ENCODE results near the gene GON4L.
"Not testable (repeated sequence)": the region's sequence is repeated elsewhere in the genome, so short reads cannot be mapped to it uniquely, and the experiment has no call there.

GON4L gene

GRCh38 chr1:155718524-155719115 lies 138.4 kb downstream of the GON4L start:
- not testable (repeated sequence) for H3K4me3 Mint-ChIP-seq, H3K27me3 Mint-ChIP-seq, H3K9me3 Mint-ChIP-seq, H3K27ac Mint-ChIP-seq, DNase-seq
- H3K36me3 Mint-ChIP-seq (ENCODE audit: low read depth) = peaks cover 89% of the 10 kb centered on the region
- H3K4me1 Mint-ChIP-seq (ENCODE audit: low read depth) = peaks cover 14% of the 10 kb centered on the region

GRCh38 chr1:155717041-155717440 lies 140.0 kb downstream of the GON4L start:
- peaks cover 93% of the 10 kb centered on the region for H3K36me3 Mint-ChIP-seq (ENCODE audit: low read depth)
- no peaks in the 10 kb centered on the region for H3K27me3 Mint-ChIP-seq
- no peak overlapping the region for H3K4me3 Mint-ChIP-seq
- peaks cover 14% of the 10 kb centered on the region for H3K4me1 Mint-ChIP-seq (ENCODE audit: low read depth)
- H3K27ac Mint-ChIP-seq = peak overlapping the region; percentile 35
- DNase-seq = no peak
- no peaks in the 10 kb centered on the region for H3K9me3 Mint-ChIP-seq

- H3K27me3 Mint-ChIP-seq = no peaks in the 10 kb centered on the region
Observed at GRCh38 chr1:155715777-155716176, 141.2 kb downstream of the GON4L start.

GRCh38 chr1:155715056-155715455 lies 142.0 kb downstream of the GON4L start:
- Mint-ChIP-seq H3K4me1 (ENCODE audit: low read depth) (peaks cover 14% of the 10 kb centered on the region), H3K27ac (peak overlapping the region; percentile 44), H3K36me3 (ENCODE audit: low read depth) (peaks cover 91% of the 10 kb centered on the region)
- not testable (repeated sequence) for H3K27me3 Mint-ChIP-seq, DNase-seq, H3K9me3 Mint-ChIP-seq, H3K4me3 Mint-ChIP-seq

More at GRCh38 chr1:155715777-155716176, 141.2 kb downstream of the GON4L start:
- peak overlapping the region; percentile 44 for H3K27ac Mint-ChIP-seq
- H3K4me3 Mint-ChIP-seq = no peak overlapping the region
- peaks cover 14% of the 10 kb centered on the region for H3K4me1 Mint-ChIP-seq (ENCODE audit: low read depth)
- no peaks in the 10 kb centered on the region for H3K9me3 Mint-ChIP-seq
- H3K36me3 Mint-ChIP-seq (ENCODE audit: low read depth) = peaks cover 92% of the 10 kb centered on the region
- DNase-seq = no peak

GRCh38 chr1:155713075-155713474 lies 143.9 kb downstream of the GON4L start:
- Mint-ChIP-seq H3K4me1 (ENCODE audit: low read depth) (peaks cover 14% of the 10 kb centered on the region), H3K9me3 (no peaks in the 10 kb centered on the region), H3K27me3 (no peaks in the 10 kb centered on the region), H3K36me3 (ENCODE audit: low read depth) (peaks cover 90% of the 10 kb centered on the region), H3K27ac (no peak overlapping the region), H3K4me3 (no peak overlapping the region)
- DNase-seq = no peak

GRCh38 chr1:155712636-155713035 lies 144.4 kb downstream of the GON4L start:
- H3K4me3 Mint-ChIP-seq, DNase-seq, H3K27ac Mint-ChIP-seq, H3K27me3 Mint-ChIP-seq, H3K9me3 Mint-ChIP-seq: not testable (repeated sequence)
- peaks cover 16% of the 10 kb centered on the region for H3K4me1 Mint-ChIP-seq (ENCODE audit: low read depth)
- H3K36me3 Mint-ChIP-seq (ENCODE audit: low read depth) = peaks cover 89% of the 10 kb centered on the region

- DNase-seq, H3K27me3 Mint-ChIP-seq, H3K9me3 Mint-ChIP-seq, H3K27ac Mint-ChIP-seq, H3K4me3 Mint-ChIP-seq: not testable (repeated sequence)
- Mint-ChIP-seq H3K36me3 (ENCODE audit: low read depth) (peaks cover 80% of the 10 kb centered on the region), H3K4me1 (ENCODE audit: low read depth) (peaks cover 12% of the 10 kb centered on the region)
Observed at GRCh38 chr1:155711457-155711856, 145.6 kb downstream of the GON4L start.

- H3K4me1 Mint-ChIP-seq (ENCODE audit: low read depth) = peaks cover 18% of the 10 kb centered on the region
Observed at GRCh38 chr1:155709391-155709790, 147.6 kb downstream of the GON4L start.

GRCh38 chr1:155706139-155706538 lies 150.9 kb downstream of the GON4L start:
- Mint-ChIP-seq H3K36me3 (ENCODE audit: low read depth) (peaks cover 56% of the 10 kb centered on the region), H3K27me3 (no peaks in the 10 kb centered on the region), H3K4me3 (no peak overlapping the region), H3K27ac (no peak overlapping the region), H3K4me1 (ENCODE audit: low read depth) (peaks cover 35% of the 10 kb centered on the region), H3K9me3 (no peaks in the 10 kb centered on the region)
- DNase-seq = no peak

More at GRCh38 chr1:155709391-155709790, 147.6 kb downstream of the GON4L start:
- peaks cover 70% of the 10 kb centered on the region for H3K36me3 Mint-ChIP-seq (ENCODE audit: low read depth)
- no peak overlapping the region for H3K27ac Mint-ChIP-seq
- no peak for DNase-seq
- H3K9me3 Mint-ChIP-seq = no peaks in the 10 kb centered on the region
- no peak overlapping the region for H3K4me3 Mint-ChIP-seq
- H3K27me3 Mint-ChIP-seq = no peaks in the 10 kb centered on the region

- H3K4me3 Mint-ChIP-seq, H3K9me3 Mint-ChIP-seq, H3K27me3 Mint-ChIP-seq, DNase-seq: not testable (repeated sequence)
- Mint-ChIP-seq H3K36me3 (ENCODE audit: low read depth) (peaks cover 51% of the 10 kb centered on the region), H3K27ac (peak overlapping the region; percentile 40), H3K4me1 (ENCODE audit: low read depth) (peaks cover 39% of the 10 kb centered on the region)
Observed at GRCh38 chr1:155704414-155704813, 152.6 kb downstream of the GON4L start.

GRCh38 chr1:155703216-155703615 lies 153.8 kb downstream of the GON4L start:
- DNase-seq = no peak
- peaks cover 54% of the 10 kb centered on the region for H3K36me3 Mint-ChIP-seq (ENCODE audit: low read depth)
- no peaks in the 10 kb centered on the region for H3K9me3 Mint-ChIP-seq
- H3K27me3 Mint-ChIP-seq = no peaks in the 10 kb centered on the region
- H3K4me3 Mint-ChIP-seq = no peak overlapping the region
- H3K4me1 Mint-ChIP-seq (ENCODE audit: low read depth) = peaks cover 50% of the 10 kb centered on the region
- no peak overlapping the region for H3K27ac Mint-ChIP-seq

GRCh38 chr1:155701675-155702074 lies 155.3 kb downstream of the GON4L start:
- not testable (repeated sequence) for H3K9me3 Mint-ChIP-seq, H3K4me3 Mint-ChIP-seq, DNase-seq, H3K27ac Mint-ChIP-seq, H3K27me3 Mint-ChIP-seq
- H3K36me3 Mint-ChIP-seq (ENCODE audit: low read depth) = peaks cover 61% of the 10 kb centered on the region
- H3K4me1 Mint-ChIP-seq (ENCODE audit: low read depth) = peaks cover 59% of the 10 kb centered on the region
